GM21737 (cell line): ENCODE measurements around the gene RBBP8NL.
"Not testable (repeated sequence)": the region's sequence is repeated elsewhere in the genome, so short reads cannot be mapped to it uniquely, and the experiment has no call there.

Experiments used
- ATAC-seq: cut with Tn5 transposase; IDR thresholded peaks from one replicate; pipeline ENCODE4 v1.9.1; 2021; ENCODE audit warnings: mild to moderate bottlenecking, moderate library complexity; ENCODE audit not compliant: unreplicated experiment

The RBBP8NL gene

DNA sequence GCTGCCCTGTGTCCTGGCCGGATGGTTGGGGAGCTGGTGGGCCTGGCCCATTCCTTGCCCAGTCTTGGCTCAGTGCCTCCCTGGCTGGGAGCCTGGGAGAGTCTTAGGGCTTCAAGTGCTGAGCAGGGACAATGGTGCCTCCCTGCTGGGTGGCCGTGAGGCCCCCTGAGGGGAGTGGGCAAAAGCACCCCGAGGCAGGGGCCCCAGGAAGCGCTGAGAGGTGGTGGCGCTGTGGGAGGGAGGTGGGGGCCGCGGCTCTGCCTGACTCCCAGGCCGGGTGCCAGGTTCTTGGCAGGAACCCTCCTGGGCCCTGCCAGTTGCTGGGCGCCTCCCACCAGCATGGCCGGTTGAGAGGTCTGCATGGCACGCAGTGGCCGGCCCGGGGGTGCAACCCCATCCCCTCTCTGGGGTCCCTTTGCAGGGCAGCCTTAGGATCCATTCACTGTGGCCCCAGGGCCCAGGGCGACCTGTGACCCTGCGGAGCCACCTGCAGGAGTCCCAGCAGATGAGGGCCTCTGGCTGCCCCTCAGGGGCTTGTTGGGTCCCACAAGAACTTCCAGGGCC, 49.6 kb downstream of the RBBP8NL start:
- no peak for ATAC-seq

DNA sequence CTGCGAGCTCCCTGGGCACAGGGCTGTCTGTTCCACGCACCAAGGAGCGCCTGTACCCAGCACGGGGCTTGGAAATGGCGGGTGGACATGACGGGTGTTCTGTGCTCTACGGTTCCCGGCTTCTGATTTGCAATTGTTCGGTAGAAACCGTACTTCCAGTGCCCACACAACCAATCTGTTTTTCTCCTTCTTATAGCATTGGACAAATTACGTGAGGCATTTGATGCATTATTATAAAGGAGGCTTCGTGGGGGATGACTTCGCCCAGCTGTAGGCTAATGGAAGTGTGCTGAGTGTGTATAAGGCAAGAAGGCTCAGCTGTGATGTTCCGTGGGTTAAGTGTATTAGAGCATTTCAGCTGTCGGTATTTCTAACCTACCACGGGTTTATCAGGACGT, 50.3 kb downstream of the RBBP8NL start:
- no peak for ATAC-seq

- no peak for ATAC-seq
These were observed 51.0 kb downstream of the RBBP8NL start for GRCh38 chr20:62376112-62377063.

DNA sequence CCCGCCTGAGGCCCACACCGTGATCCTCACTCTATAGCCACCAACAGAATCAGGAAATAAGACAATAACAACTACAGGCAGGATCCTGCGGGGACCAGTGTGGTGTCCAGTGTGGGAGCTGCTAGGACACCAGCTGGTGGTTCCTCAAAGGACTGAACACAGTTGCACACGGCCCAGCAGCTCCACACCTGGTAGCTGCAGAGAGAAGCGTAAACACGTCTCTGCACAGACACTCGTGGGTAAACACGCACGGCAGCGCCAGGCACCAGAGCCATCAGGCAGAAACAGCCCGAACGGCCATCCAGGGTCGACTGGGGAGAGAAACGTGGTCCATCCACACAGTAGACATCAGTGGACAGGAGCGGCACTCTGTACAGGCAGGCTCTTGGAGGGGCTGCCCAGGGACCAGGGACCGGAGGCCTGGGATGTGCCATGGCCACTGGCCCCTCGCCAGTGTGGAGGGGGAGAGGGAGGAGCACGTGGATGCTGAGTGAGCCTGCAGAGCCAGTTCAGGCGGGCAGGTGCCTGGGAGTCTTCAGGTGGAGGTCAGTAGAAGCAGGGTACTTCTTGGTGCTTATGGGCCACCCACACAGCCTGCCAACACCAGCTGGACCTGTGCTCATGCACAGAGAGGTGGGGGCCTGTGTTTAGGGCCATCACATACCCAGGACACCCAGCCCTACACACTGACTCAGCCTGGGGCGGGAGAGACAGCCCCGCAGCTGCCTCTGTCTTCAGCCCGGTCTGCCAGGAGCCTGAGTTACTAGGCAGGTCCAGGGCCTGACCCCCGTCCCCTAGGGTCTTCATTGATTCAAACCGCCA, 52.8 kb downstream of the RBBP8NL start:
- ATAC-seq: no peak

GRCh38 chr20:62373631-62374179, 53.6 kb downstream of the RBBP8NL start:
- ATAC-seq: not testable (repeated sequence)

GRCh38 chr20:62372042-62372993, 55.0 kb downstream of the RBBP8NL start:
- no peak for ATAC-seq

- no peak for ATAC-seq
These were observed 55.7 kb downstream of the RBBP8NL start for GRCh38 chr20:62371588-62372041.

DNA sequence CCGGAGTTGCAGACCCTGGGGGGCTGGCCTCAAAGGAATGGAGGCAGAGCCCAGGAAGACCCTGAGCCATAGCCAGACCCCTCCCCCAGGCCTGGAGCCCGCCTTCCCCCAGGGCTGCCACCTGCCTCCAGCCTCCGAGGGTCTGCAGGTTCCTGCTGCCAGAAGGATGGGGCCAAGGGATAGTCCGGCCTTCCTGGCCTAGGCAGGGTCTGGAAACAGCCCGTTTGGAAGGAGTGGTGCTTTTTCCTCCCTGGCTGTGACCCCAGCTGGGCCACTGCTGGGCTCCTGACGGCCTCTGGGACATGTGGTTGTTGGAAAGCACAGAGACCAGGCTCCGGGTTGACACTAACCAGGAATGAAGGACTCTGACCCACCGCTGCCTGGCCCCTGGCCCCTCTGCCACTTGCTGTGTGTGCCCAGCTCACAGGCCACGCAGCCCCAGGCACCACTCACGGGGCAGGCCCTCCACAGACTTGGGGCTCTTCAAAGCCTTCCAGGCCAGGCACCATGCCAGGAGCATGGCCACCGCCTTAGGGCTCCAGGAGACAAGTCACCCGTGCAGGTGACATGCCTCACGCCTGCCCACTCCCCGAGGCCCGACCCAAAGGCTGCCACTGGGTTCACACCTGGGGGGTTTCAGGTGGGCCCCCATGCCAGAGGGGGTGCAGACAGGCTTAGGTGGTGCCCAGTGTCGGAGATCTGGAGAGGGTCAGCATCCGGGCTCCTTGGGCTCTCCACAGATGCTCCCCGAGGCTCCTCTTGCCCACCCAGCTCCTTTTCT, 56.3 kb downstream of the RBBP8NL start:
- no peak for ATAC-seq

DNA sequence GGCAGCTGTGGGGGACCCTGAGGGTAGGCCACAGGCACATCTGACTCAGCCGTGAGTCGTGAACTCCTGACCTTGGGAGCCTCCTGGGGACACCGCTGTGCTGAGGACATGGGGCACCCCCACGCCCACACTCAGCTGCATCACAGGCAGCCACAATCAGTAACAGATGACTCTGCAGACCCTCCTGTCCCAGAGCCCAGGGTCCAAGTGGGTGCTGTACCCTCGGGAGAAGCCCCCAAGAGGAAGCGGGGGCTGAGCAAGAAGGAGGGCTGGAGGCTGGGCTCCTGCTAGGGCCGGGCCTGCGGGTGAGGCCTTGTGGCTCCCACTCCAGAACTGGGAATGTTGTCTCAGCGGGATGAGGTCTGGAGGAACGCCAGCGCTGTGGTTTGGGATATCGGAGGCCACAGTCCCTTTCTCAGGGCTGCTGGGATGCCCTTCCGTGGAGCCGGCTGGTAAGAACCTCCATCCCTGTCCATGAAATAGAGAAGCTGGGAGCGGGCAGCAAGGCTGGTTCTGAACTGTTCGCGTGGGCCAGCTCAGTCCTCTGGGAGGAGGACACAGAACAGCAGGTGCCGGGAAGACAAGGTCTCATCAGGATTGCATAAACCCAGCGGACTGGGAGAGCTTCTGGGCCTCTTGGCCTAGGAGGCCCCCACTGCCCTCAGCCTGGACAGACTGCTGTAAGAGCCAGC, 57.1 kb downstream of the RBBP8NL start:
- no peak for ATAC-seq

DNA sequence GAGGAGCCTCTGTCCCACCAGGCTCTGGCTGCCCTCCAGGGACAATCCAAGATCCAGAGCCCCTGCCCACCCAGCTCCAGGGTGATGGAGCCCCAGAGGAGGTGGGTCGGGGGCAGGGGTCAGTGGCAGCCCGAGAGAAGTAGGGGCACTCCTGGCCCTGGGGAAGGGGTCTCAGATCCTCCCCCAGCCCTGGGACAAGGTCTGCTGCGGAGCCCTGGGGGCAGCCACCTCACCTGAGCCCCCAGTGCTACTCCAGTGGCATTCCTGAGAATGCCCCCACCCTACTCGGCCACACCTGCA, 57.6 kb downstream of the RBBP8NL start:
- no peak for ATAC-seq

- no peak for ATAC-seq
These were observed 58.1 kb downstream of the RBBP8NL start for GRCh38 chr20:62368976-62369814.

DNA sequence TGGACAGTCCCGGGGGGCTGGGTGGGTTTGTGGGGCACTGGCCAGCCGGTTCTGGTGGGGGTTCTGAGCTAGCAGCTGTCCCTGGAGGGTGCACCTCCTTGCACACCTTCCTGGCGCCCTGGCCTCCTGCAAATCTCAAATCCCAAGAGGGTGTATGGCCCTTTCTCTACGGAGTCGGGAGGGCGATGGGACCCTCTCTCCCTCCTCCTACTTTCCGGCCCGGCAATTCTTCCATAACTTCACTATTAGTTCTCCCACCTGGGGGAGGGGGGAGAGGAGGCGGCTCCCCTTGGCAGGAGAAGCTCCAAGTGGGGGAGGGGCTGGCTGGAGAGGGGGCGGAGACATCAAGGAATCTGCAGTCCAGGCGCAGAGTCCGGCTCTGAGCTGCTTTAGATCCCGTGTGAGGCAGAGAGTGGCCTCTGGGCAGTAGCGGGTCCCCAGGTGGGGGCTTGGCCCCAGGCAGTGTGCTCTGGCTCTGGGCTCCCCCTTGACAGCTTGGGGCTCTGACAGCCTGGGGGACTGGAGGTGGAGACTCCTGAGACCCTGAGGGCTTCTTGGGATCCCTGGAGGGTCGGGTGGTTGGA, 58.9 kb downstream of the RBBP8NL start:
- ATAC-seq: no peak

- no peak for ATAC-seq
These were observed 59.5 kb downstream of the RBBP8NL start for GRCh38 chr20:62367633-62368391.

DNA sequence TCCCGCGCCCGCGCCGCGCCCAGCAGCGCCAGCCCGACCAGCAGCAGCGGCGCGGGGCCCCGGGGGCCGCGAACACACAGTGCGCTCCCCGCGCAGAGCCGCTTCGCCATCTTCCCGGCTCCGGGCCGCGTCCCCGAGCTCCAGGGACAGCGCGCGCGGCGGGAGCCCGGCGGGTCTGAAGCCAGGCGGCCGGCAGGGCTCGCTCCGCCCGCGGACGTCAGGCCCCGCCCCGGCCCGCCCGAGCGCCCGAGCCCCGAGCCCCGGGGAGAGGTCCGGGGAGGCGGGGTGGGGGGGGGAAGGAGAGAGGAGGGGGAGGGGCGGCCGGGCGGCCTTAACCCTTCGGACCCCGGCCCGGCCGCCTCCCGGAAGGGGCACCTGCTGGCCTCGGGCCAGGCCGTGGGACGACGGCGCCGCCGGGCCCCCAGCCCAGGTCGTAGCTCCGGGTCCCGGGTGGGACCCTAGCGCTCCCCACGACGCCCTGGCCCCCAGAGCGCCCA, 60.2 kb downstream of the RBBP8NL start, which contains the start of gene LAMA5:
TSS of gene LAMA5 (minus strand) at position 177 of the 497 bp plus-strand sequence. CDS start at position 110, 67 bp downstream.
- ATAC-seq: no peak

- ATAC-seq: no peak
These were observed 60.8 kb downstream of the RBBP8NL start for GRCh38 chr20:62366370-62367135.
